GM21619 (cell line): ENCODE measurements around the gene TMEM255A.

Source experiments
- ATAC-seq: cut with Tn5 transposase; IDR thresholded peaks from one replicate; pipeline ENCODE4 v1.9.1; 2021; ENCODE audit not compliant: unreplicated experiment

Gene TMEM255A

GRCh38 chrX:120308959-120309872 is 2.0 kb downstream of the TMEM255A start:
- peak; percentile 93 for ATAC-seq

- no peak for ATAC-seq
Observed at GRCh38 chrX:120308558-120308957, 2.7 kb downstream of the TMEM255A start.

- no peak for ATAC-seq
Observed at GRCh38 chrX:120306630-120307029, 4.6 kb downstream of the TMEM255A start.

GRCh38 chrX:120305531-120306141 is 5.6 kb downstream of the TMEM255A start:
- no peak for ATAC-seq

DNA sequence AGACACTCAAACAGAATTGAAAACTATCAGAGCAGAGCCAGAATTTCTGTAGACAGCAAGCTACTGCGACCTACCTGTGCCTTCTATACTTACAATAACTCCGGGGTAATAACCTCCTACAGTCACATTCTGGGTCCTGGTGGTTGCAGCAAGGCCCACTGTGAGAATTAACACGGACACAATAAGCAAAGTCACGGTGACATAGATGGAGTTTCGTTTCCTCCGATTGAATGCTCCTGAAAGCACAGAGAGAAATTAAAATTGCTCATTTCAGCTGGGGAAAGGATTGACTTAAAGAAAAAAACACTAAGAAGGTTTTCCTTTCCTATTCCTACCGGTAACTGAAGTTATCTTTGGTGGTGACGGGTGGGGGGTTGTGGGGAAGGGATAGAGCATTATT is 7.0 kb downstream of the TMEM255A start:
- peak; percentile 33 for ATAC-seq

DNA sequence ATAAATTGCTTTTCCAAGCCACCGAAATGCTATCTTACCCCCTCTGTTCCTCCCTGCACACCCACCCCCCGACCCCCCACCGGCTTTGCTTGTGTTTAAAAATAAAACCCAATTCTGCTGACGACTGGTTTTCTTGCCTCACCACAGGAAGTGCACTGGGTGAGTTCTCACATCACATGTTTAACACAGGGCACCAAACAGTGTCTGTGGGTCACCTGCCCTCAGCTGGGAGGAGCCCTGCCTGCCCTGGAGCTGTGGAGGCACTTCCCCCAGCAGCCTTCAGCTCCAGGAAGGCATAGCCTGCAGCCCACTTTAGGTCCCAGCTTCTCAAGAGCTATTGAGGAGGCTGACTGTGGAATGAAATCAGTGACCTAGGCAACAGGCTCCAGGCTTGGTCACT is 8.8 kb downstream of the TMEM255A start:
- peak; percentile 88 for ATAC-seq

DNA sequence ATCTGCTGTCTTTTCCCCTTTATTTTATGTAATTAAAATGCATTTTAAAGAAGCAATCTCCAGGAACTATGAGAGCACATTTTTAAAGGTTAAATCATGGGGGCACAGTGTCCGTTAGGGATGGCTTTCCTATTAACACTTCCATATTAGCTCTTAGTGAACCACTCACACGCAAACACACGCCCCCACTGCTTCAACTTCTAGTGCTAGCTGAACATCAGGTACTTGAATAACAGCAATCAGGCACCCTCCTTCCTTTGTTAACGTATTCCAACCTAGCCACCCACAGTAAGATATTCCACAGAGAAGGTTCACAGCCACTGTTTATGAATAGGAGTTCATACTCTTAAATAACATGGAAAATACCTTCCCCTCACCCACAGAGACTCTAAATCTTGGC is 9.3 kb downstream of the TMEM255A start:
- no peak for ATAC-seq

DNA sequence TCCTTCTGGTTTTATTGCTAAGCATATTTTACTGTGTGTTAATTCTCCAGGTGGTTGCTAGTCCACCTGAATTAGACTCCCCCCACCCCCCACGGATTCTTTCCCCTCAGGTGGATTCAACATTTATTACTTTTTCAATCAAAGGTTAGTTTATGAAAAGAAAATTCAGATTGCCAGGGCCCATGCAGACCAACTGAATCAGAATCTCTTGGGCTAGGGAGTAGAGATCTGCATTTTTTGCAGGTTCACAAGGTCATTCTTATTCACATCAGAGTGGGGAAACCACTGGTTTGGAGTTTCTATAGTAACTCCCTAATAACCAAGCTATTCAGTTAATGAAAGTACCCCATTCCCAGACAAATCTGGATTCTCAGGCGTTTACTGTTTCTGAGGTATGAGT is 9.8 kb downstream of the TMEM255A start:
- no peak for ATAC-seq

- ATAC-seq, result no peak
Observed at GRCh38 chrX:120299928-120300327, 11.3 kb downstream of the TMEM255A start.

- no peak for ATAC-seq
Observed at GRCh38 chrX:120297923-120298322, 13.3 kb downstream of the TMEM255A start.

- ATAC-seq, result no peak
Observed at GRCh38 chrX:120294651-120295050, 16.6 kb downstream of the TMEM255A start.

DNA sequence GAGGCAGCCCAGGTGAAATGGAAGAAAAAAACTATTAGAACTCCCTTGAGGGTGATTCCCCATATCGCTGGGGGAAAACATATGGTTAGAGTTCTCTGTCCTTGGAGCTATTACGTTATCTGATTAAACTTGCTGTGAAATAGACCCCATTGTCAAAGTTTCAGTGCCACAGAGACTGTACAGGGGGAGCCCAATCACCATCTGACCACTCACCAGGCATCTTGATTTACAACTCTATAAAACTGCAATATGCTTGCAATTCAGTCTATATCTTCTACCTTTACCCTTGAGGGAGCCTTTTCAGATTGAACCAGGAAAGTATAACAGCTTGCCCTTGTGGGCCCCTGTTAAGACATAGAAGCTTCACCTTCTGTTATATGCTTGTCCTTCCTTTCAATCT is 18.2 kb downstream of the TMEM255A start:
- ATAC-seq, result no peak

DNA sequence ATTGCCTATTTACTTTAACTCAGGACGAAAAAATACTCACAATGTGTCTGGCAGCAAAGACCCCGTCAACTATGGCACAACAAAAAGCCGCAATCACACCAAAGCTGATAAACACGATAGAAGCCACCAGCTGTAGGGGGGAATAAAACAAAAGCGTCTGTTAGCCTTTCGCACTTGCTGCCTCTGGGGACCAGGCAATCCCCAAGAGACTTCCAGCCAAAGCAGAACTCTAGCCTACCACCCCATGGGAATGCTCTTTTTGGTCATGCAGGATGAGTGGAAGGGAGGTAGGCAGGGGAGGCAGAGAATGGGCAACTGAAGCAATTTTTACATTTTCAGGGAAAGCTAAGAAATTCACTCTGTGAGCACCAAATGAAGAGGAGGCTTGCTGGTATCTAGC is 20.1 kb downstream of the TMEM255A start:
- ATAC-seq, result no peak

DNA sequence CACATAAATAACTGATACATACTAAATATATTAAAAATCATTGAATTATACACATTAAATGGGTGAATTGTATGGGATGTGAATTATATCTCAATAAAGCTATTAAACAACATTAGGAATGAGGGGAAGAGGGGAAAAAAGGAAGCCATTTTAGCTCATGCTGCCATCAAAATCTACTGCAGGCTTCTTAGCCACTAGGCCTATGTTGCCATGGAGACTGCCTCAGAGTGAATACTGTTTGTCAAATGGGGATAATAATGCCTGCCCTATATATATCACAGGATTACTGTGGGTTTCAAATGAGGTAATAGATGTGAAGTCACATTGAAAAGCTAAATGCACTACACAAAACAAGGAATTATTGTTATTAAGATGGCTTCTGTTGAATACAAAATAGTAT is 21.2 kb downstream of the TMEM255A start:
- no peak for ATAC-seq

GRCh38 chrX:120287513-120288112 is 23.6 kb downstream of the TMEM255A start:
- peak; percentile 82 for ATAC-seq

DNA sequence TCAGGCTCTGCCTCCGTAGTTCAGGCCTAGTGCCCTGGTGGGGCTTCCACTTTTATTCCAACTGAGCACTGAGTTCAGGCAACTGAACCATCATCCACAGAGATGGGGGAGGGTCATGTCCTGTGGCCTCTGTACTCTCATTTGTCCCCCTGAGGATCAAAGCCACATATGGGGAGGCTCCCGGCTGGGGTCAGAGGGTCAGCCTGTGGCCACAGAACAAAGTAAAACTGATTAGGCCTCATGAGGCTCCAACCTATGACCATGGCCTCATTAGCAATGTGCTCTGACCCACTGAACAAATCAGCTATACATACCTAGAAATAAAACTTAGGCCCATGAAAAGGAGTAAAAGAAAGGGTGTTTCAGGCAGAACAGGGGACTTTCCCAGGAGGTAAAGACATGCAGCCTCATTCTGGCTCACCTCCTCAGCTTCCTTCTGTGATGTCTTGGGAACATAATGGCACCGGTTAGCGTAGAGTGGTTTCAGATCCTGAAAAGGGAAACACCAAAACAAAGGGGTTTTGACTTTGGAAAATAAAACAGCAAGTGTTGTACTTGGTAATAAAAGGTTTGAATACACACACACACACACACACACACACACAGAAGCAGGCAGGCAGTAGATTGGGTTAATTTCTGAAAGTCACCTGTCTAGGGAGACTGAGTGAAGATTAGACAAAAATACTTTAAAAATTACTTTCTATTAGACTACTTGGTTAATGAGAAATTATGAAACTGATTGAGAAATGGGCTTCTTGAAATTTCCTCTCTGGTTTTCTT is 24.3 kb downstream of the TMEM255A start:
- peak; percentile 40 for ATAC-seq

DNA sequence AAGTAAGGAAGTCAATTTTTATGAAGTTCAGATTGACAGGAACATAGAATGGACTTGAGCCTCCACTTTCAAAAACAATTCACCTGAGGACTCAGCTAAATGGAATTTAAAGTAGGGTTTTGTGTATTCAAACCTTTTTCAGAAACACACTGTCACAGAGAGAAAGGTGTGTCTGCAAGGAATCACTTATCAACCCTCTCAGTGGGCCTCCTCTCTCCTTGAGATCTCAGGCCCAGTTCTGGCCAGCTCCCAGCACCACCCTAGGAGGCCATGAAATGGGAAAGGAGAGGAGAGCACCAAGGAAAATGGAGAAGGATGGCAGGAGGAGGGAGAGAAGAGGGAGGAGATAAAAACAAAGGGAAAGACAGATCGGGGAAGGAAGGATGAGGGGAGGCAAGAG is 28.6 kb downstream of the TMEM255A start:
- no peak for ATAC-seq

DNA sequence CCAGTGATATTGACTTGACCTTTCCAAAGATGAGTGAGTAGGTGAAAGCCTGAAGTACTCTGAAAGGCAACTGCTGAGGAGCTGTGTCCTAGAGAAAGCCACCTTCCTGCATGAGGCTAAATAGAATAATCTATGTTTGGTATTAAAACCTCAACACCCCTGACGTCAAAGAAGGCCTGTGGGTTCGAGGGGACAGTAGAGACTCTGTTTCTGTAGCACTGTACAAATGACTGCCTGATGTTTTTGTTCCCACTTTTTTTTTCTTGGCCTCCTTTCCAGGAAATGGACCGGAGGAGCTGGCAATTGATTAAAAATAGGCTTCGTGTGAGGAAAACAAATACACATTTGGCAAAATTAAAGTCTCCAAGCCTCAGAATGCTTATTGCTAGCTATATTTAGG is 29.5 kb downstream of the TMEM255A start:
- ATAC-seq, result no peak

GRCh38 chrX:120281021-120281624 is 30.1 kb downstream of the TMEM255A start:
- ATAC-seq, result no peak

- no peak for ATAC-seq
Observed at GRCh38 chrX:120274958-120275357, 36.3 kb downstream of the TMEM255A start.

GRCh38 chrX:120274145-120274544 is 37.1 kb downstream of the TMEM255A start:
- ATAC-seq, result no peak
